ENCODE measurements around the gene HBG2. TPM values are rescaled to one million over a fixed set of nuclear protein-coding genes. Genes with fewer than 3 reads are reported as not detected.

Gene HBG2
- total and polyA plus RNA-seq, 2 donors (not counting 1 experiment from before 2014, with no cell fraction given) = 2.6 TPM; not detected in 1

- Histone ChIP-seq H4K20me1 (ENCODE audit: control insufficient read depth, extremely low read depth, insufficient read depth, low read length) (no peaks in the 10 kb centered on the region), H3K4me3 (replicated peaks in 1 of 4; ENCODE audit: control extremely low read depth in 1 of 4, insufficient read depth in 1 of 4, low read depth in 3 of 4, low read length in 4 of 4) (no peak overlapping the region), H3K4me1 (ENCODE audit: control insufficient read depth, extremely low read depth, insufficient read depth, low read length) (no peaks in the 10 kb centered on the region), H3K4me2 (ENCODE audit: extremely low read depth, insufficient read depth, low read length) (no peak overlapping the region), H3K36me3 (ENCODE audit: control insufficient read depth, insufficient read depth, low read length) (no peaks in the 10 kb centered on the region), H3K27me3 (ENCODE audit: control insufficient read depth, insufficient read depth, low read length) (no peaks in the 10 kb centered on the region), H2AFZ (ENCODE audit: low read length) (no peak overlapping the region), H3K9me3 (ENCODE audit: control insufficient read depth, insufficient read depth, low read depth, low read length) (no peaks in the 10 kb centered on the region), H3K27ac (ENCODE audit: insufficient read depth, low read length) (no peak overlapping the region), H3K79me2 (ENCODE audit: control insufficient read depth, insufficient read depth, low read length) (no peaks in the 10 kb centered on the region), H3K9ac (ENCODE audit: insufficient read depth, low read length) (no peak overlapping the region)
- DNase-seq (ENCODE audit: low read depth in 2 of 2) = peak in 1 of 2 donors; percentile 6
- no peak for TF ChIP-seq EZH2 (IDR thresholded peaks at IDR 0.05; ENCODE audit: low read length, missing control alignments)
- TF ChIP-seq, protein P1, sequence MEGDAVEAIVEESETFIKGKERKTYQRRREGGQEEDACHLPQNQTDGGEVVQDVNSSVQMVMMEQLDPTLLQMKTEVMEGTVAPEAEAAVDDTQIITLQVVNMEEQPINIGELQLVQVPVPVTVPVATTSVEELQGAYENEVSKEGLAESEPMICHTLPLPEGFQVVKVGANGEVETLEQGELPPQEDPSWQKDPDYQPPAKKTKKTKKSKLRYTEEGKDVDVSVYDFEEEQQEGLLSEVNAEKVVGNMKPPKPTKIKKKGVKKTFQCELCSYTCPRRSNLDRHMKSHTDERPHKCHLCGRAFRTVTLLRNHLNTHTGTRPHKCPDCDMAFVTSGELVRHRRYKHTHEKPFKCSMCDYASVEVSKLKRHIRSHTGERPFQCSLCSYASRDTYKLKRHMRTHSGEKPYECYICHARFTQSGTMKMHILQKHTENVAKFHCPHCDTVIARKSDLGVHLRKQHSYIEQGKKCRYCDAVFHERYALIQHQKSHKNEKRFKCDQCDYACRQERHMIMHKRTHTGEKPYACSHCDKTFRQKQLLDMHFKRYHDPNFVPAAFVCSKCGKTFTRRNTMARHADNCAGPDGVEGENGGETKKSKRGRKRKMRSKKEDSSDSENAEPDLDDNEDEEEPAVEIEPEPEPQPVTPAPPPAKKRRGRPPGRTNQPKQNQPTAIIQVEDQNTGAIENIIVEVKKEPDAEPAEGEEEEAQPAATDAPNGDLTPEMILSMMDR (conservative IDR thresholded peaks at IDR 0.05 in 1 of 2, IDR thresholded peaks at IDR 0.05 in 1 of 2; ENCODE audit: low read depth in 1 of 2, low read length in 2 of 2) = no peak
Measured at GRCh38 chr11:5247472-5248192, 6.9 kb downstream of the HBG2 start.

DNA sequence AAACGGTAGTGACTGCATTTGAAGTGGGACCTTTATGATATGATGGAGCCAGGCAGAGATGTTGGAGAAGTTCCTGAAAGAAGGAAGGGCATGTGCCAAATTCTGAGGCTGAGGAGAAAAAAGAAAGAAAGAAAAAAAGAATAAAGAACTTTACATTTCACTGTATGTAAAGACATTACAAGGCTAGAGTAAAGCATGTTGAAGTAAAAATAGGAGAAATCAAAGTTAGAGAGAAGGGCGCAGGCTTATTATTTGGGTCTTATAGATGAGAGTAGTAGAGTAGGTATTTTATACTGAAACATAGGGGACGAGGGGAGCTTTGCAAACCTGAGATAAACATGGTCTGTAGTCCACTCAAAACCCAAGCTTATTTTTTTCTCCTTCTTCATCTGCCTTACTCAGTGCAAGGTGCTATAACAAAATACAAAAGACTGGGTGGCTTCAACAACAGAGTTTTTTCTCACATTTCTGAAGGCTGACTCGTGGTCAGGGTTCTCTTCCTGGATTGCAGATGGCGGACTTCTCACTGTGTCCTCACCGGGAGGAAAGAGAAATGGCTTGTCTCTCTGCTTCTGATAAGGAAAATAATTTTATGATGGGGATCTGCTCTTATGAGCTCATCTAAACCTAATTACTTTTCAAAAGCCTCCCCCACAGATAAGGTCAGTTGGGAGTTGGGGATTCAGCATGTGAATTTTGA is 7.7 kb downstream of the HBG2 start:
- no peak overlapping the region for H2AFZ ChIP-seq (ENCODE audit: low read length)
- H3K4me1 ChIP-seq (ENCODE audit: control insufficient read depth, extremely low read depth, insufficient read depth, low read length) = no peaks in the 10 kb centered on the region
- no peak overlapping the region for H3K27ac ChIP-seq (ENCODE audit: insufficient read depth, low read length)
- no peaks in the 10 kb centered on the region for H3K27me3 ChIP-seq (ENCODE audit: control insufficient read depth, insufficient read depth, low read length)
- H3K79me2 ChIP-seq (ENCODE audit: control insufficient read depth, insufficient read depth, low read length) = no peaks in the 10 kb centered on the region
- H3K9me3 ChIP-seq (ENCODE audit: control insufficient read depth, insufficient read depth, low read depth, low read length) = no peaks in the 10 kb centered on the region
- no peak overlapping the region for H3K4me2 ChIP-seq (ENCODE audit: extremely low read depth, insufficient read depth, low read length)
- no peak overlapping the region for H3K9ac ChIP-seq (ENCODE audit: insufficient read depth, low read length)
- DNase-seq (ENCODE audit: low read depth in 2 of 2) = no peak
- no peaks in the 10 kb centered on the region for H3K36me3 ChIP-seq (ENCODE audit: control insufficient read depth, insufficient read depth, low read length)
- TF ChIP-seq EZH2 (IDR thresholded peaks at IDR 0.05; ENCODE audit: low read length, missing control alignments) = no peak
- TF ChIP-seq, protein P1 (conservative IDR thresholded peaks at IDR 0.05 in 1 of 2, IDR thresholded peaks at IDR 0.05 in 1 of 2; ENCODE audit: low read depth in 1 of 2, low read length in 2 of 2) = no peak
- no peaks in the 10 kb centered on the region for H4K20me1 ChIP-seq (ENCODE audit: control insufficient read depth, extremely low read depth, insufficient read depth, low read length)
- no peak overlapping the region for H3K4me3 ChIP-seq (replicated peaks in 1 of 4; ENCODE audit: control extremely low read depth in 1 of 4, insufficient read depth in 1 of 4, low read depth in 3 of 4, low read length in 4 of 4)

- Histone ChIP-seq H3K27ac (ENCODE audit: insufficient read depth, low read length) (no peak overlapping the region), H3K9me3 (ENCODE audit: control insufficient read depth, insufficient read depth, low read depth, low read length) (no peaks in the 10 kb centered on the region), H3K36me3 (ENCODE audit: control insufficient read depth, insufficient read depth, low read length) (no peaks in the 10 kb centered on the region), H3K79me2 (ENCODE audit: control insufficient read depth, insufficient read depth, low read length) (no peaks in the 10 kb centered on the region), H3K4me1 (ENCODE audit: control insufficient read depth, extremely low read depth, insufficient read depth, low read length) (no peaks in the 10 kb centered on the region), H3K4me2 (ENCODE audit: extremely low read depth, insufficient read depth, low read length) (no peak overlapping the region), H3K9ac (ENCODE audit: insufficient read depth, low read length) (no peak overlapping the region), H3K27me3 (ENCODE audit: control insufficient read depth, insufficient read depth, low read length) (no peaks in the 10 kb centered on the region), H4K20me1 (ENCODE audit: control insufficient read depth, extremely low read depth, insufficient read depth, low read length) (no peaks in the 10 kb centered on the region), H3K4me3 (replicated peaks in 1 of 4; ENCODE audit: control extremely low read depth in 1 of 4, insufficient read depth in 1 of 4, low read depth in 3 of 4, low read length in 4 of 4) (no peak overlapping the region), H2AFZ (ENCODE audit: low read length) (no peak overlapping the region)
- TF ChIP-seq, protein P1 (conservative IDR thresholded peaks at IDR 0.05 in 1 of 2, IDR thresholded peaks at IDR 0.05 in 1 of 2; ENCODE audit: low read depth in 1 of 2, low read length in 2 of 2) = no peak
- no peak for TF ChIP-seq EZH2 (IDR thresholded peaks at IDR 0.05; ENCODE audit: low read length, missing control alignments)
- no peak for DNase-seq (ENCODE audit: low read depth in 2 of 2)
Measured at GRCh38 chr11:5245155-5245554, 9.4 kb downstream of the HBG2 start.
